Muscle of back (tissue), 11 donors: ENCODE data around the gene TMEM132C. TPM values are rescaled to one million over a fixed set of nuclear protein-coding genes. Genes with fewer than 3 reads are reported as not detected.

Source experiments
- DNase-seq, 3 donors: peaks; one replicate each; pipeline versions ENCODE4 v3.0.0 to v3.0.0-alpha.2; 2013
- polyA plus RNA-seq, 10 donors: library from polyadenylated mRNA; unstranded; fragments of 120-200 nt; gene quantifications; one replicate each; pipeline ENCODE4 v1.2.1, GENCODE V29; 2013; ENCODE audit not compliant: insufficient read length in 10 of 10

Gene TMEM132C
- polyA plus RNA-seq, 10 donors: 1.9 to 29.1 (median 4.1) TPM

DNA sequence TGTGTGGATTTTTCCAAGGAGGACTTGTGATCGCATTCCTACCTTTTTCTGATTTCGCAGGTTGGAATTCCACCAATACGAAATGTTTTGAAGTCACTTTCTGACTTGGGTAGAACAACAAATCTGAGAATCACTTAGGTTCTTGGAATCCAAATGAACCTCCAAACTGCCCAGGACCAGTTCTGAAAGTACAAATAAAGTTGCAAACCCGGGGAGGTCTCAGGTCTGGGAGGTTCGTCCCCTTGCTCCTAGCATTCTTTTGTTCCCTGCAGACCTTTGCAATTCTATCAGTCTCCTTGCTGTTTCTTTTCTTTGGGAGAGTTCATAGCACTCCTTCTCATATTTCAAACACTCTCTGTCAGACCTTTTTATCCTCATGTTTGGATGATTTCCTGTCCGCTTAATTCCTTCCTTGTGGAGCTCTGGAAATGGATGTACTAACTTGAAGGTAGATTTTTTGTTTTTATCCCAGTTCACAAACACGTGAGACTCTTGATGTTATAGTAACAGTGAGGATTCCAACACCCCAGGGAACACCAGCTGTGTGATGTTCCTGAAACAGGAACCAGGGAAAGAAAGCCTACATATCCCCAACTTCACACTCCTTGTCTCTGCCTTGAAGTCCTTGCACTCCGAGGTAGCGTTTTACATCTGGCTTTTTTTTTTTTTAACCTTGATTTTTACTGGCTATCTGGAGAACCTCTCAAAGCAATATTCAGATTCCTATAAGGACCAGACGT is 70.6 kb downstream of the TMEM132C start:
- DNase-seq: peak in 2 of 3 donors; percentile 40 to 66

DNA sequence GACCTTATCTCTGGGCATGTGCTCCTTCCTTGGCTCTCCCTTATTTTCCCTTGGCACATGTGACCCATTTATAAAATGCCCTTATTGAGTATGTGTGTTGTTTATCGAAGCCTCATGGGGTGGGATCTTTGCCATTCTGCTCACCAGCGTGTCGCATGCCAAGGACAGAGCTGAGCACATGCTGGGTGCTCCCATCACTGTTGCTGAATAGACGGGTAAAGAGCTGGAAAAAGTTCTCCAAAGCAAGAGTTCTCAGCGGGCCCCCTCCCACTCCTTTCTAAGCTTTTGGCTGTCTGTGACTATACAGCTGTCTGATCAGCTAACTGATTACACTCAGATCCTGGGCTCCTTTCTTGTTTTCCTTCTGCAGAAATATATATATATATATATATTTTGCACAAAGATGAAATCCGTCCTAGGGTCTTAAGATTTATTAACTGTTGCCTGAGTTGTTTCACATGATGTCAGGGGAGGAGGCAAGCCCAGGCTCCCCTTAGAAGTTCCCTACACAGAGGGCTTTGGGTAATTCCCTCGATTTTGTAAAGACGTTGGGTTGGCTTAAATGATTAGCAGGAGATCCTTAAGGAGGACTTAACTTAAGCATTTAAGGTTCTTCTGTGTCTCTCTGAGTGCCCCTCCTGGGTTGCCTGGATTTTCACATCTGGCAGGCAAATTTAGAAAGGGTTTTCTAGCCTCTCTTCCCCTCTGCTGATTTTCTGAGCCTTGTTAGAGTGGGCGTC is 71.6 kb downstream of the TMEM132C start:
- DNase-seq: peak in 2 of 3 donors; percentile 43 to 77

DNA sequence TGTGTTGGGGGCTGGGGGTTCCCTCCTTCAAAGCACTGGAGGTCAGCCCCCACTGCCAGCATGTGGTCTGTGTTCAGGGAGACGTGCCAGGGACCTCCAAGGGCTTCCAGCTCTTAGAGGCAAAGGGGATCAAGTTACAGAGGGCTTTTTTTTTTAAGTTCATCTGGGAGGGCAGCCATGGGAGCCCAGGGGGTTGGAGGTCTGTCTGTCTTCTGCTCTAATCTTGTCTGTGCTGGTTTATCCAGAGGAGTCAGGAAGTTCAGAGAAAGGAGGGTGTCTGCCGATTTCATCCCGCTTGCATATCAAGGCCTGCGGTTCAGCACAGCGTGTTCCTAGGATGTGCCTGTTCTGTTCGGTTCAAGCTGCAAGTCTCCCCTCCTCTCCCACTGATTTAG is 72.2 kb downstream of the TMEM132C start:
- peak in 2 of 3 donors; percentile 35 to 43 for DNase-seq

DNA sequence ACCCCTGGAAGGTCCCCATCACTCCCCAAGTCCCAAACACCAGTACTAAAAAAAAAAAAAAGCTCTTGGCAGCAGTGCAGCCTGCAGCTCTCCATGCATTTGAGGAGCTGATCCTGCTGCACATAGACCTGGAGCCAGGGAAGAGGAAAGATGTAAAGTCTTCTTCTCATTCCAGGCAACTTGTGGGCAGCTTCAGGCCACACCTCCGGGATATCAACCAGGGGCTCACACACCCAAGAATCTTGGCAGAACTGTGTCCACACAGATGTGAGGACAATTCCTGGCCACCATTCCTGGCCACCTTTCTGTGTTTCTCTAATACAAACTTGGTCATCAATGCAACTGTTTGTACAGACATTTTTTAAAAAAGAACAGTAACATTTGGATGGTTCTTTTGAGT is 72.7 kb downstream of the TMEM132C start:
- peak; percentile 39 to 77 (median 43) for DNase-seq

DNA sequence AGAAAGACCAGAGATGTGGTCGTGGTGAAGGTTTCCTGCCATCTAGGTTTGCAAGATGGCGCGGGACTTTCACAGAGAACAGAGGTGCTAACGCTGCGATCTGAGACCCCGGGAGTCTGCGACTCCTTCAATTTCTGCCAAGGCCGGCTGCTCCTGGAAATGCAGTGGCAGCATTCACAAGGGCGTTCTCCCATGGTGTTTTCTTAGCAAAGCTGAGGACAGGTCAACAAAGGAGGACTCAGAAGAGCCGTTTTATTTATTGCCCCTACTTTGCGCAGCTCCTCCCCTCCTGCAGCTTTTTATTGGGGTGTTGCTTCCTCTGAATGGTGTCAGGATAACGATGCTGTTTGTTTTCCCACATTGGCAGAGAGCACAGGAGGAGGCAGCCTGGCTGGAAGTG is 86.3 kb downstream of the TMEM132C start:
- DNase-seq: no peak

DNA sequence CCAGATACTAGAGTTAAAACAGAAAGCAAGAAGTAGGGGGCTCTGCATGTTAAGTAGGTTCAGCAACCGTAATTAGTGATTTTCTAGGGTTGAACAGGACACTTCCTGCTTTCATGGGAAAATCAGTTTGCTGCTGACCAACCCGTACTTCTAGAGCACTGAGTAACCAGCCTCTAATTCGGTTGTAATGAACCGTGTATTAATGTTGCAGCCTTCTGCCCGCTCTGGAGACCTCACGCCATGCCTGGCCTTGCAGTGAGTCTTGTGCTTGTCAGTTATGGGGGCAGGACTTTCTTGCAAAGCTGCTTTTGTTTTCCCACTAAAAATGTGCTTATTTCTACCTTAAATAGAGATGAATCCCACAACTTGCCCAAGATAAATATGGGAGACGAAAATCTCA is 89.6 kb downstream of the TMEM132C start:
- DNase-seq: no peak

DNA sequence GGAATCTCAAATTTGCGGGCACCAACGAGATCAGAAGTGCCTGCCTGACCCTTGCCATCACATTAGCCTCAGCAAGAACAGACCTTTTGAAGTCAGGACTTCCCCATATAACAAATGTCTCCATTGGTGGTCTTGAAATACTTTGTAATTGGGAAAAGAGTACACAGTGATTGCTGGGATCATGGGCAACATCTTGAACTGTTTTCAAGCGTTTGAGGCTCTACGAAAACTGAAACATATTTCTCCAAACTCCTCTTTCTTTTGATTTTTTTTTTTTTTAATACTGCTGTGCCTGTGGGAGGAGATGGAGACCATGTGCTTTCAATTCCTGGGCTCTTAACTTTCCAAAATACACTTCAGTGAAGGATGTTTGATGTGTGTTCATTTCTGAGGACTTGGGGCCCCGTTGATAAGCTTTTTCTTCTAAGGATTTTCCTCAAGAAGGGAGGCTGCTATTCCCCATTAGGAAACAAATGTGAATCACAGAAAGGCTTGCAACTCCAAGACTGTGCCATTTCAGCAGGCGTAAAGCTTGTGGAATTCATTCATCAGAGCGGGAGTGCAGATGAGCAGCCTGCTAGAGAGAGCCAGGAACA is 94.5 kb downstream of the TMEM132C start:
- peak in 1 of 3 donors; percentile 39 for DNase-seq

DNA sequence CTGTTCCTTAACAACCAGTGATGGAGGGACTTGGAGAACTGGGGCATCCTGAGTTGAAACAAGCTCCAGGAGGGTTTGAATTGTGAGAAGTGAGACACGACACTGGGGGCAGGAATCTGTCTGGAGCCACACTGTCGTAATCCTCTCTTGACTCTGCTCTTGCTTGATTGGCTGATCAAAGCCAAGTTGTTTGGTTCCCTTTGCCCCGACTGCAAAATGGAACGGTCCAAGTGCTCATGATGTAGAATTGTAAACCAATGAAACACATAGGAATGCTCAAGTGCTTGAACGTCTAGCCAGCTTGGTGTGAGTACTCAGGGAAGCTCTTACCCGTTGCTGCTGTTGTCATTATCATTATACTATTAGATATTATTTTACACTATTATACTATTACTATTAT is 98.1 kb downstream of the TMEM132C start:
- DNase-seq: peak in 1 of 3 donors; percentile 26

DNA sequence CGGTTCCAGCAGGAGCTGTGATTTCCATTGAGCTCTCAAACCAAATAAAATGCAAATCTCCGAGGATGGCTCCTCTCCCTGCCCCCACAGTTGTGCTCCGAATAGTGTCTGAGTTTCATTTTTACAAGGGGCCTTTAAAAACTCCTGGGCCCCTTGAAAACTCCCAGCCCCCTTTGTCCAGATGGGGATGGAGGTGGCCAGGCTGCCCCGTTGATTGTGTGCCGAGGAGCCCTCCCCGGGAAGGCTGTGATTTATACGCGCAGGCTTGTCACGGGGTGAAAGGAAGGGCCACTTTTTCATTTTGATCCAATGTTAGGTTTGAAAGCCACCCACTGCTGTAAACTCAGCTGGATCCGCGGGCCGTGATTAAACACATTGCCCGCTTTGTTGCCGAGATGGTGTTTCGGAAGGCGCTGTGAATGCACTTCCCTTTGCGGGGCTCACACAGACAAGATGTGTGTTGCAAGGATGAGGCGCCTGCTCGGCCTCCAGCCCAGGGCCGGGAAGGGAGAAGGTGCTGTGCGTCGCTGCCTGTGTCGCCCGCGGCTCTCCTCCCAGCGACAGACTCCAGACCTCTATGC is 98.8 kb downstream of the TMEM132C start:
- DNase-seq: peak; percentile 14 to 81 (median 51)

DNA sequence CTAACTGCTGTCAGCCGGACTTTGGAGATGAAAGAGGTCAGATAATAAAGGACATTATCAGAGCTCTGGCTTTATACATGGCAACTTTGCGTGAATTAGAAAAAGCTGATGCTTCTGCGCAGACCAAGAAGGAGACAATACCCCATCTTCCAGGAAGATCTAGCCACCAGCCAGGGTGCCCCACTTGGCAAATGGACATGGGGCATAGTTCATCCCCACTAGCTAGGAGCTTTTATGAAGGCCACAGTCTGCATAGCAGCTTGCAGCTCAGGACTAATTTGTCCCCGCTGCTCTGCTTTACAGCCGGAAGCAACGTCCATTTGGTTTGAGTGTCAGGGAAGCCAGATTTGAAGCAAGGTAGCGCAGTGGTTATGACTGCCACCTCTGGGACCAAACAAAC is 101.0 kb downstream of the TMEM132C start:
- no peak for DNase-seq

DNA sequence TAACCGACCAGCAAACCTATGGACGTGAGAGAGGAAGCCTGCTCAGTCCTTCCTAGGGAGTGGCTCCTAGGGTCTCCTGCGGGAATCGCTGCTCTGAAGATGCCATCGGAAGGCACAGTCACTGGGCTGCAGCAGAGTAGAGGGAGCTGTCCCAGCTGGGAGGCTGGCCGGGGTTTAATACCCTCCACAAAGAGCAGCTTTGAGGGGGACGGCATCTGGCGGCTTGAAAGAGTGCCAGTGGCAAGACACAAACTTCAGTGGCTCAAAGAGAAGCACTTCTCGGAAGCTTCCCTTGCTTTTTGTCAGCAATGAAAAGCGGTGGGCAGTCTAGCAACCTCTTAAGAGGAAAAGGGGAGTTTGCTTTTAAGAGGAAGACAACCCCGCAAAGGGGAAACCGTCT is 114.6 kb downstream of the TMEM132C start:
- peak in 1 of 3 donors; percentile 59 for DNase-seq

DNA sequence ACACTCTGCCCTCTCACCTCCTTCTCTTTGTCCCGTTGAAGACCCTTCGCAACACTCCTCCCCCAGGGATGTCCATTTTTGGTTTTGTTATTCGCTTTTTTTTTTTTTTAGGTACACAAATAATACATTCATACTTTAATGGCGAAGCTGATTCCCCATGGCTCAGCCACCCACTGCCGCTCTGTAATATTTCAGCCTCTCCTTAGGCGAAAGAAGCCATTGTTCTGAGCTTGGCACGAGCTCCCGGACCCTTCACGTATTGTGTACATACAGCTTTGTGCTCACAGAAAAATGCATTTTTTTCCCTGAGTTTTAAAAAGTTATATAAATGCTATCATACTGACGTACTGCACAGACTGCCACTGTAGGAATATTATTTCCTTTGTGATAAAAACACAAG is 115.0 kb downstream of the TMEM132C start:
- DNase-seq: no peak

DNA sequence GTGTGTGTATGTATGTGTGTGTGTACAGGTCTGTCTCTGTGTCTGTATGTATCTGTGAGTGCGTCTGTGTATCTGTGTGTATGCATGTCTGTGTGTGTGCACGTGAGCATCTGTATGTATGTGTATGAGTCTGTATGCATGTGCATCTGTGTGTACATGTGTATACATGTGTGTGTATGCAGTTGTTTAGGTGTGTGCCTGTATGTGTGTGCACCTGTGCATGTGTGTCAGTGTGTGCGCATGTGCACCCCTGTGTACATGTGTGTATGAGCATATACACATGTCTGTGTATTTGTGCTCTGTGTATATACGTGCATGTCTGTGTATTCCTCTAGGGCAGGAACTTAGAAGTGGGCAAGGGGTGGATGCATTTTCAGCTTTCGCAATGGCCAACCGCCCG is 116.0 kb downstream of the TMEM132C start:
- DNase-seq: no peak

DNA sequence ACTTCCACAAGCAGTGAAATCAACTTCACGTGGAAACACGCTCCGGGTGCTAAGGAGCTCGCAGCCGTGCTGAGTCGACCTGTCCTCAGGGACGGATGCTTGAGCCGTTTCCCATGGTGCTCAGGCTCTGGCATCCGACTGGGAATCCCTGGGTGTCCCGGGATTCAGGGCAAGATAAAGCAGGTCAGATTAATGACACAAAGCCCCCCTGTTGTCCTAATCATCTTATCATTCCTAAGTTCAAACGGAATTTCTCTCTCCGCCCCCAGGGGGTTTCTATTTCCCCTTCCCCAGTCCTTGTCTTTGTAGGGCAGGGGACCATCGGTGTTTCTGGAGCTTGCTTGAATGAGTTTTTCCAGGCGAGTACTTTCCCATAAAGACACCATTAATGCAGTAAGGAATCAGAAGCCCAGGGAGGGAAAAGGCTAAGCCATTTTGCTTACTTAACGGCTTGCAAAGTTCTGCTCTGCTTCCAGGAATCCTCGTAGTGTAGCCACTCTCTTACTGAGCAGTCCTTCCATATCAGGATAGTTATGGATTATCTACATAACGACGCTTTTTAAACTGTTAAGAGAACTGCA is 116.5 kb downstream of the TMEM132C start:
- DNase-seq: no peak

DNA sequence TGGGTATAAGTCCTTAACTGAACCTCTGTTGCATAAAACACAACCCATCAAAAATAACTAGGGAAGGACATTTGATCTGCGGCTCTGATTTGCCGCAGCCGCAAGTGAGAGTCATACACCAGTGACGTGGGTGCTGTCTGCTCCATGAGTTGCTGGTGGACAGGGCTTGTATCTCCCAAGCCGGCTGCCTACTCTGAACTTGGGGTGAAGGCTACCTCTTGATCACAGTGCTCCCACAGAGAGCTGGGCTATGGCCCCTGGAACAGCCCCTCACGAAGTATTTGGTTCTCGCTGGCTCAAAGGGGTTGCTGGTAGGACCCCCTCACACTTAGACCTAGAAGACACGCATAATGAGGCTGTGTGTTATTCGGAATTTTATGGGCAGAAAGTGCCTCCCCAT is 118.8 kb downstream of the TMEM132C start:
- DNase-seq: no peak

DNA sequence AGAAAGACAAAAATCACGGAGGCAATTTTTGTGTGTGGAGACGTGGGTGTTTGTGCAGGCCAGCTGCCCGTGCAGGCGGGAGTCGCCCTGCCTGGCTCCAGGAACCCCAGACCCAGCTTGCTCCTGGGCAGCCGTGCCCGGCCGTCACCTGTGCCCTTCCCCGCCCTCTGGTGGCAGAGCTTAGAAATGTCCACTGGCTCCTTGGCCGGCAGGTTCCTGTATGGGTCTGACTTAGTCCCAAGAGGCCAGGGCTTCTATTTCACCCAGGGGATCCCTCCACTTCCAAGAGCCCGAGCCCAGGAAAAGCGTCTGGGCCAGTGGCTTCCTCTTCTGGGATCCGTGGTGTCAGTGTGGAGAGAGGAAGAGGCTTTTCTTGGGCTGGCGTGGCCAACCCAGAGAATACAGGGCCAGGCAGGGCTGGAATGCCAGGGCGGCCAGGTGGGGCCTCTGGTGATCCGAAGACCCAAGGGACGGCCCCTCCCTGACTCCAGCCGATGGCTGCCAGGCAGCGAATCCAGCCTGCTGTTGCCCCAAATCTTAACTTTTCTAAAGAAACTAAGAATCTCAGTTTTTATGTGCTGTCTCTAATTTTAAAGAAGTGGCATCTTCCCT is 120.9 kb downstream of the TMEM132C start:
- DNase-seq: peak in 2 of 3 donors; percentile 22 to 35

DNA sequence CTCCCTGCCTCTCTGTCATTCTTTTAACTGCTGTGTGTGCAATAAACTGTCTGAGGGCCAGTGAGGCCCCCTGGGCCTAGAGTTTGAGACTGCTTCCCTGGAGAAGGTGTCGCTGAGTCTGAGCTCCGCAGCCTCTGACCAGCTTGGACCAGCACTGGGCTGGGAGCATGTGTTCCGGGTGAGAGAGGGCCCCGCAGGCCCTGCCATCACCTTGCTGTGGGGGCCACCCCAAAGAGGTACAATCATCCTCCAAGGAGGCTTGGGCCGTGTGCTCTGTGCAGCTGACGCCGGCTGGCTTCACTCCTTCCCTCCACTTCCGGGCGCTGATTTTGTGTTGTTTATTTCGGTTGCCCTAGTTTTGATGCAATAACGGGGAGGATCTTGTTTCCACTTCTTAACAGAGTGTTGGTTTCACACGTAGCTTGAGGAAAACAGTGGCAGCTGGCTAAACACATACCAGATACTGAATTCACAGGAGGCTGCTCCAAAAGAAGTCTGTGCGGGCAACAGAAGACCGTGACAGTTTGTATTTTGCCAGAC is 121.6 kb downstream of the TMEM132C start:
- peak in 2 of 3 donors; percentile 67 to 87 for DNase-seq

DNA sequence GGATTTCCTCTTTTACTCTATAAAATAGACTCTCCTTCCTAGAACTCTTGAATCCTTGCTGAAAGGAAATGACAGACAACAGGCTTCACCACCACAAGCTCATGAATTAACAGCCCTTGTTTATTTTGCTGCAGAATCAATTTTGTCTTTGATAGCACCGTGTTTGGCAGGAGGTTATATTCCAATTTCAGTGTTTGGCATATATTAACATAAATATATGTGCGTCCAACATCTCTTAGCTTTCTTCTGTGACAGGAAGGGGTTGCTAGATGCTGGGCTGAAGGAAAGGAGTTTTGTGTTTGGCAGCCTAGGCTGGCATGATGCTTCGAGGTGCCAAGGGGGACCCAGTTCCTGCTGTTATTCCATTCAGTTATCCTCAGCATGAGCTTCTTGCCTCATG is 126.4 kb downstream of the TMEM132C start:
- DNase-seq: no peak

DNA sequence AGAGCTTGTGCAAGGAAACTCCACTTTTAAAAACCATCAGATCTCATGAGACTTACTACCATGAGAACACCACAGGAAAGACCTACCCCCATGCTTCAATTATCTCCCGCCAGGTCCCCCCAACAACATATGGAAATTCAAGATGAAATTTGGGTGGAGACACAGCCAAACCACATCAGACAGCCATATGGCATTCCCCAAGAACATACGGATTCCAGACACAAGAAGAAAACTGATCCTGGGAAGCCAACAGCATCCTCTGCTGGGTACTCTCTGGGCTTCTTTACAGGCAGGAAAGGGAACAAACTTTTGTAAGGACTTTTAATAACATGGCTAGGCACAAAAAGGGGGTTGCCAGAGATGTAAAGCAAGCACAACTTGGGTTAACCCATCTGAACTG is 127.2 kb downstream of the TMEM132C start:
- DNase-seq: no peak

DNA sequence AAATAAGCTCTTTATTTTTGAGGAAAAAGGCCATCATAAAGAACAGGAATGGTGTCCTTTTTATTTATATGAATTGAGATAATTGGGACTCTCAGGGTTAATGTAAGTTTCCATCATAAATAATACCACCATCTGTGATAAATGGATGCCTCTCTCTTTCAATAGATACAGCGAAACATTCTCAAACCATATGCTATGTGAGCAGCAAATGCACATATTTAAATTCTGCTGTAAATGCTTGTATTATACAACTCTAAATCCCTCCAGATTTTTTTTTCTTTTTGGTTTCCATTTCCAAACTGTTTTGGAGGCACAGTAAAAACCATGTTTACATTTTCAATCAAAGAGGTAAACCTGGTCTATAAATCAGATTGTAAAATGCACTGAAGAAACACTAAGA is 132.3 kb downstream of the TMEM132C start:
- no peak for DNase-seq

DNA sequence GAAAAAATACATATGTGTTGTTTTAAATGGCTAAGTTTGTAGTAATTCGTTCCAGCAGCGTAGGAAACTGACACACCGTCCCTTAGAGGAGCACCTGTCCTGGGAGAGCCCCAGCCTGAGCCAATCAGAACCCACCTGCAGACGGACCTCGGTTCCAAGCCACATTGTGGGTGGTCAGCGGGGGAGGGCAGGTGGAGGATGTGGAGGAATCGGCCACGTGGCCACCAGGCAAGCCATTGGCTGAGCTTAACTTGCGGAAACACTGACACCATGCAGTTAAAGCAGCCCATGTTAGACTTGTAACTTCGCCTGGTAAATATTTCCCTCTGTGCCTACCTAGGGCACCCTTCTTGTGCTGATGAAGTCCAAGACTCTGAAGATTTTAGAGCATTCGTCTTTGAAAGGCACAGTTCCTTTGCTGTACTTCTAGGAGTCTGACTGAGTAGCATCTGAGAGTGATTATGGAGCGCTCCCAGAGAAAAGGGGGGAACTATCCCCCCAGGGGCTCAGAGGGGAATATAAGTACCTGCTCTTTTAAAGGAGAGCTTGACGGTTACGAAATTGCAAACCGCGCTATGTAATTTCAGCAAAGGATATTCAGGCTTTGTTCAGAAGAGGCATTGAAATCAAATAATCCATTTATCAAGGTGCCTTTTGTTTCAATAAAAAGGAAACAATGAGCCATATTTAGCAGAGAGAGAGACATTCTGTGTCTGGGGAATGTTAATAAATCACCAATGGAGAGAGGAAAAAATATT is 135.7 kb downstream of the TMEM132C start:
- DNase-seq: peak in 1 of 3 donors; percentile 54
